IMR-90 (cell line): ENCODE data around the gene CKB. TPM values are rescaled to one million over a fixed set of nuclear protein-coding genes. Genes with fewer than 3 reads are reported as not detected.

ENCODE experiments used
- ATAC-seq: fragments of 200-7000 bp; cut with Tn5 transposase; 2 replicates; pipeline ENCODE4 v1.9.1; 2020; ENCODE audit warnings: low read depth, mild to moderate bottlenecking, moderate library complexity
- BruUV-seq: library from RNA; stranded (reverse); fragments of 400-500 nt; replicated peaks from 2 replicates; lab custom pipeline; 2021; lab: Mats Ljungman, UMichigan
- CTCF ChIA-PET: fragments of 300-600 bp; formaldehyde crosslinking; extraction: SDS; loops from one replicate; lab custom pipeline; 2021; ENCODE audit warnings: antibody characterized with exemption; lab: Yijun Ruan, JAX
- POLR2A ChIA-PET: fragments of 300-600 bp; sonication (Branson Sonifier 250); formaldehyde crosslinking; loops from one replicate; lab custom pipeline; 2022; ENCODE audit warnings: antibody characterized with exemption; ENCODE audit not compliant: unreplicated experiment; lab: Charles Lee
- DNase-seq: peaks from one replicate; pipeline ENCODE4 v3.0.0; 2013
- H2AFZ ChIP-seq: replicated peaks from 2 replicates; pipeline ENCODE3; 2013; ENCODE audit warnings: low read length, mild to moderate bottlenecking; ENCODE audit not compliant: poor library complexity
- H2AK5ac ChIP-seq: 2 replicates; pipeline ENCODE4 v1.6.1; 2013; ENCODE audit warnings: low read depth, low read length, inconsistent platforms
- H2AK9ac ChIP-seq: replicated peaks from 2 replicates; pipeline ENCODE3; 2013; ENCODE audit warnings: mild to moderate bottlenecking, low read depth, low read length, moderate library complexity; ENCODE audit not compliant: poor library complexity
- H2BK120ac ChIP-seq: 2 replicates; pipeline ENCODE4 v1.6.1; 2013; ENCODE audit warnings: low read depth, low read length, inconsistent platforms
- H2BK15ac ChIP-seq: 3 replicates; pipeline ENCODE4 v1.6.1; 2013; ENCODE audit warnings: low read depth, low read length, inconsistent platforms
- H2BK20ac ChIP-seq: 2 replicates; pipeline ENCODE4 v1.6.1; 2013; ENCODE audit warnings: low read depth, mild to moderate bottlenecking, inconsistent platforms, low read length, moderate library complexity
- H2BK5ac ChIP-seq: 2 replicates; pipeline ENCODE4 v1.6.1; 2013; ENCODE audit warnings: mild to moderate bottlenecking, low read depth, low read length, inconsistent platforms; ENCODE audit not compliant: poor library complexity, severe bottlenecking
- H3K14ac ChIP-seq: replicated peaks from 2 replicates; pipeline ENCODE4 v1.6.1; 2013; ENCODE audit warnings: low read depth, low read length, inconsistent platforms
- H3K18ac ChIP-seq: 2 replicates; pipeline ENCODE4 v1.6.1; 2013; ENCODE audit warnings: low read depth, low read length, control low read depth
- H3K23ac ChIP-seq: 2 replicates; pipeline ENCODE4 v1.6.1; 2013; ENCODE audit warnings: low read depth, low read length, inconsistent platforms
- H3K27ac ChIP-seq: 2 replicates; pipeline ENCODE4 v1.5.1; 2013; ENCODE audit warnings: mild to moderate bottlenecking, control low read depth, low read length; ENCODE audit not compliant: insufficient read depth
- H3K27me3 ChIP-seq: 2 replicates; pipeline ENCODE4 v1.6.1; 2013; ENCODE audit warnings: low read length; ENCODE audit not compliant: control insufficient read depth, insufficient read depth
- H3K36me3 ChIP-seq: 2 replicates; pipeline ENCODE4 v1.6.1; 2013; ENCODE audit warnings: low read length, mixed read lengths; ENCODE audit not compliant: control insufficient read depth, insufficient read depth
- H3K4ac ChIP-seq: 2 replicates; pipeline ENCODE4 v1.6.1; 2013; ENCODE audit warnings: low read depth, low read length, inconsistent platforms
- H3K4me1 ChIP-seq: 2 replicates; pipeline ENCODE4 v1.6.1; 2013; ENCODE audit warnings: low read length, mixed read lengths; ENCODE audit not compliant: control insufficient read depth, insufficient read depth
- H3K4me2 ChIP-seq: 2 replicates; pipeline ENCODE4 v1.6.1; 2013; ENCODE audit warnings: low read depth, mild to moderate bottlenecking, control low read depth, low read length, moderate library complexity
- H3K4me3 ChIP-seq: 2 replicates; pipeline ENCODE4 v1.5.1; 2013; ENCODE audit warnings: low read depth, mild to moderate bottlenecking, control low read depth, low read length, moderate library complexity; ENCODE audit not compliant: insufficient read depth
- H3K56ac ChIP-seq: 2 replicates; pipeline ENCODE4 v1.6.1; 2013; ENCODE audit warnings: low read length, inconsistent platforms; ENCODE audit not compliant: insufficient read depth; ENCODE audit errors: extremely low read depth
- H3K79me1 ChIP-seq, 2 experiments: 2 replicates each; pipeline ENCODE4 v1.6.1; 2013; ENCODE audit warnings: low read length in 2 of 2, inconsistent platforms in 1 of 2, low read depth in 1 of 2
- H3K9ac ChIP-seq: 2 replicates; pipeline ENCODE4 v1.6.1; 2013; ENCODE audit warnings: low read depth, low read length, control low read depth
- H3K9me1 ChIP-seq: 2 replicates; pipeline ENCODE4 v1.6.1; 2013; ENCODE audit warnings: low read length, inconsistent platforms; ENCODE audit not compliant: insufficient read depth
- H3K9me3 ChIP-seq: 2 replicates; pipeline ENCODE4 v1.6.1; 2013; ENCODE audit warnings: low read length; ENCODE audit not compliant: control insufficient read depth, insufficient read depth
- H4K20me1 ChIP-seq: 2 replicates; pipeline ENCODE4 v1.6.1; 2013; ENCODE audit warnings: low read length, inconsistent platforms; ENCODE audit not compliant: insufficient read depth
- H4K5ac ChIP-seq: 2 replicates; pipeline ENCODE4 v1.6.1; 2013; ENCODE audit warnings: mild to moderate bottlenecking, low read depth, low read length, control low read depth
- H4K8ac ChIP-seq, 2 experiments: 2 replicates each; pipeline ENCODE4 v1.6.1; 2013; ENCODE audit warnings: low read depth in 2 of 2, low read length in 2 of 2, control low read depth in 1 of 2, inconsistent platforms in 1 of 2
- H4K91ac ChIP-seq: 2 replicates; pipeline ENCODE4 v1.6.1; 2013; ENCODE audit warnings: low read depth, low read length, inconsistent platforms; ENCODE audit not compliant: insufficient read depth
- CEBPB ChIP-seq: IDR thresholded peaks from 2 replicates; pipeline ENCODE4 v1.6.1; 2012; ENCODE audit warnings: low read depth, low read length, improper control_type of control experiment
- CHD1 ChIP-seq: IDR thresholded peaks from 2 replicates; pipeline ENCODE4 v1.6.1; 2012; ENCODE audit warnings: low read depth, low read length, improper control_type of control experiment
- FOS ChIP-seq: fragments of 150-350 bp; IDR thresholded peaks from 2 replicates; pipeline ENCODE4 v1.6.1; 2016; ENCODE audit warnings: low read depth, low read length
- MAFK ChIP-seq: IDR thresholded peaks from 2 replicates; pipeline ENCODE4 v1.6.1; 2012; ENCODE audit warnings: low read depth, low read length, improper control_type of control experiment
- MAZ ChIP-seq: IDR thresholded peaks from 2 replicates; pipeline ENCODE4 v1.6.1; 2012; ENCODE audit warnings: low read depth, mild to moderate bottlenecking, low read length, improper control_type of control experiment, moderate library complexity, borderline replicate concordance
- MXI1 ChIP-seq: IDR thresholded peaks from 2 replicates; pipeline ENCODE4 v1.6.1; 2012; ENCODE audit warnings: low read depth, mild to moderate bottlenecking, low read length, moderate library complexity, borderline replicate concordance
- NFE2L2 ChIP-seq: fragments of 150-350 bp; IDR thresholded peaks from 2 replicates; pipeline ENCODE4 v1.6.1; 2016; ENCODE audit warnings: low read depth, mild to moderate bottlenecking, low read length
- POLR2A ChIP-seq: IDR thresholded peaks from 2 replicates; pipeline ENCODE4 v1.6.1; 2012; ENCODE audit warnings: mild to moderate bottlenecking, low read depth, low read length
- RAD21 ChIP-seq: IDR thresholded peaks from 2 replicates; pipeline ENCODE4 v1.6.1; 2012; ENCODE audit warnings: low read length, improper control_type of control experiment
- RFX5 ChIP-seq: IDR thresholded peaks from 2 replicates; pipeline ENCODE4 v1.8.0; 2012; ENCODE audit warnings: low read depth, mild to moderate bottlenecking, low read length, moderate library complexity
- SMC3 ChIP-seq: fragments of 150-350 bp; IDR thresholded peaks from 2 replicates; pipeline ENCODE4 v1.6.1; 2016; ENCODE audit warnings: low read depth, mild to moderate bottlenecking, antibody characterized with exemption, low read length, moderate library complexity
- WGBS, 2 experiments: methylation state at CpG; one replicate each; pipeline versions ENCODE4 v1.1.5 to v1.1.7; 2013; ENCODE audit warnings: missing lambda C conversion rate in 2 of 2; ENCODE audit not compliant: insufficient read length in 1 of 2; ENCODE audit errors: extremely low coverage in 2 of 2; 5-methylcytosine and 5-hydroxymethylcytosine counted together
- dilution Hi-C: fragments of 300-500 bp; cut with HindIII; formaldehyde crosslinking; loops from one replicate; pipeline ENCODE4 v1.14.3; 2018; ENCODE audit warnings: low sequenced_read_pairs; ENCODE audit not compliant: unreplicated experiment
- in situ Hi-C: fragments of 300-500 bp; cut with MboI; formaldehyde crosslinking; loops from 3 replicates; pipeline ENCODE4 v1.14.3; 2019; ENCODE audit warnings: low sequenced_read_pairs, inconsistent platforms, mixed read lengths
- intact Hi-C: fragments of 100-400 bp; cut with micrococcal nuclease; formaldehyde crosslinking; loops from 2 replicates; pipeline ENCODE4 v1.10.0; 2022
- polyA plus RNA-seq, 3 experiments: library from polyadenylated mRNA; depleted of rRNA; stranded (reverse); fragments of >200 nt; gene quantifications; 2 replicates each; pipeline ENCODE4 v1.2.3, GENCODE V29; 2012; ENCODE audit warnings: low replicate concordance in 1 of 3
- total RNA-seq: library from RNA; depleted of rRNA; stranded (reverse); fragments of >200 nt; gene quantifications from 2 replicates; pipeline ENCODE4 v1.2.3, GENCODE V29; 2012
- TF ChIP-seq, protein P1 (sequence below): fragments of 150-350 bp; IDR thresholded peaks from 2 replicates; pipeline ENCODE4 v1.6.1; 2017; ENCODE audit warnings: mild to moderate bottlenecking, antibody characterized with exemption, low read length, low read depth
- TF ChIP-seq, protein P2 (sequence below): fragments of 150-350 bp; IDR thresholded peaks from 2 replicates; pipeline ENCODE4 v1.6.1; 2016; ENCODE audit warnings: low read depth, mild to moderate bottlenecking, low read length, moderate library complexity, borderline replicate concordance
- TF ChIP-seq, protein P3 (sequence below): conservative IDR thresholded peaks from 2 replicates; pipeline ENCODE4 v1.5.1; 2012; ENCODE audit warnings: mild to moderate bottlenecking, low read depth, low read length, improper control_type of control experiment

CKB gene
- total and polyA plus RNA-seq, 2 of the 4 experiments (the other 2 are of a cell fraction) = 17.7 to 82.6 TPM

DNA sequence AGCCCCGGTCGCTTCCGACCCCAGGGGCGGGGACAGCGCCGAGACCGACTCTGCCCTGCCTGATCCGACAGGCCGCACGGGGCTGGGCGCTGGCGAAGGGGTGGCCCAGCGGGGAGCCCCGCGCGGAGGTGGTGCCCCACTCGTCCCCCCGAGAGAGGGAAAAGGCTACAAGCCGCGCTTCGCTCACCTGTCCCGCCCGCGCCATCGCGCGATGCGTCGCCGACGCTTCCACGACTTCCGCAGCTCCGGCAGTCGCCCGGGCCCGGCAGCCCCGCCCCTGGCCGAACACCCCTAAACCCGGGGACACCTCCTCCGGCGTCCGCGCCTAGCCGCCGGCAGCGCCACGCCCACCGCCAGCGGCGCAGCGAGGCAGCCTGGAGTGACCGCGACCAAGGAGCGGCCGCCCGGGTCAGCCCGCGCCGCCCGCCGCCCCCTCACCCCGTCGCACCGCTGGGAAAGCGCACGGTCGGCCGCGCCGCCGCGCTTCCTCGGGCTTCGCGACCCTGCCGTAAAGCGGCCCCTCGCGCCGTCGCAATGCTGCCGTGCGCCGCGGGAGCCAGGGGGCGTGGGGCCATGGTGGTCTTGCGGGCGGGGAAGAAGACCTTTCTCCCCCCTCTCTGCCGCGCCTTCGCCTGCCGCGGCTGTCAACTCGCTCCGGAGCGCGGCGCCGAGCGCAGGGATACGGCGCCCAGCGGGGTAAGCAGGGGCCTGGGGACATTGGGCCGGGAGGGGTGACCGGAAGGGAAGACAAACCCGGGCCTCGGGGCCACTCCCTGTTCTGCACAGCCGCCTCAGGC, 40.0 kb upstream of the CKB start, which contains the start of the genes BAG5 and COA8:
TSS of gene BAG5 (minus strand) at position 229 of the 797 bp plus-strand sequence. CDS start 1,493 bp downstream, outside the sequence.
TSS of gene COA8 (plus strand) at position 532 of the 797 bp plus-strand sequence. CDS start at position 574, 42 bp downstream.
- in situ Hi-C loops (no loop called here), dilution Hi-C loops (no loop called here), intact Hi-C loops (loop anchor here (2.0 kb wide), 1 partner anchor 32 kb away; no protein-coding TSS in a partner anchor)
- peak within 1 kb of the TSS; percentile 66 for H3K56ac ChIP-seq
- no peaks in the 10 kb centered on the region for H3K27me3 ChIP-seq
- H3K4ac ChIP-seq = peak within 1 kb of the TSS; percentile 80
- H2AK9ac ChIP-seq = peak within 1 kb of the TSS; percentile 80
- H3K36me3 ChIP-seq = peaks cover 12% of the 10 kb centered on the region
- WGBS, 2 experiments = 1% methylated on average over 38 of the region's 109 CpGs; no CpG with 5 or more reads in 1 of the 2 experiments
- H2AFZ ChIP-seq = peak within 1 kb of the TSS; percentile 95
- H4K5ac ChIP-seq = peak within 1 kb of the TSS; percentile 72; the same call in 1 of the 2 replicates
- ChIA-PET CTCF (no interaction called here), POLR2A (no interaction called here)
- H3K23ac ChIP-seq = peak within 1 kb of the TSS; percentile 56
- peaks cover 55% of the 10 kb centered on the region for H4K20me1 ChIP-seq
- H2BK5ac ChIP-seq = peak within 1 kb of the TSS; percentile 89
- no peak within 1 kb of the TSS for H2BK20ac ChIP-seq
- peak; percentile 75 for DNase-seq
- H3K9me3 ChIP-seq = no peaks in the 10 kb centered on the region
- H3K14ac ChIP-seq = peak within 1 kb of the TSS; percentile 69
- H3K9ac ChIP-seq = peak within 1 kb of the TSS; percentile 85
- H3K79me1 ChIP-seq = peaks cover 19 to 65% of the 10 kb centered on the region in 2 experiments; a peak in 2 of 4 replicates
- peaks cover 3% of the 10 kb centered on the region; the same call in 1 of the 2 replicates for H3K9me1 ChIP-seq
- H4K8ac ChIP-seq = peak within 1 kb of the TSS; percentile 62 to 76
- H3K18ac ChIP-seq = no peak within 1 kb of the TSS
- peak within 1 kb of the TSS; percentile 98 for H3K4me2 ChIP-seq
- H3K4me3 ChIP-seq = peak within 1 kb of the TSS; percentile 85
- ATAC-seq = peak; percentile 85
- H2BK15ac ChIP-seq = no peak within 1 kb of the TSS
- BruUV-seq = no TSS peak
- peaks cover 15% of the 10 kb centered on the region for H3K4me1 ChIP-seq
- 0 out of 2 replicates have a peak within 1 kb of the TSS, but pooled peaks have one; percentile 48 for H2BK120ac ChIP-seq
- peak within 1 kb of the TSS; percentile 89 for H2AK5ac ChIP-seq
- H3K27ac ChIP-seq = peak within 1 kb of the TSS; percentile 87
- H4K91ac ChIP-seq = peak within 1 kb of the TSS; percentile 63; the same call in 1 of the 2 replicates
- peak; percentile 37; the same call in 1 of the 2 replicates for TF ChIP-seq MAZ
- TF ChIP-seq NFE2L2 = no peak
- TF ChIP-seq MXI1 = peak; percentile 87
- TF ChIP-seq CHD1 = 0 out of 2 replicates have a peak, but pooled peaks have one; percentile 62
- TF ChIP-seq, protein P1, sequence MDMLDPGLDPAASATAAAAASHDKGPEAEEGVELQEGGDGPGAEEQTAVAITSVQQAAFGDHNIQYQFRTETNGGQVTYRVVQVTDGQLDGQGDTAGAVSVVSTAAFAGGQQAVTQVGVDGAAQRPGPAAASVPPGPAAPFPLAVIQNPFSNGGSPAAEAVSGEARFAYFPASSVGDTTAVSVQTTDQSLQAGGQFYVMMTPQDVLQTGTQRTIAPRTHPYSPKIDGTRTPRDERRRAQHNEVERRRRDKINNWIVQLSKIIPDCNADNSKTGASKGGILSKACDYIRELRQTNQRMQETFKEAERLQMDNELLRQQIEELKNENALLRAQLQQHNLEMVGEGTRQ = no peak
- no peak for TF ChIP-seq RAD21
- TF ChIP-seq MAFK = no peak
- peak; percentile 69 for TF ChIP-seq POLR2A
- TF ChIP-seq RFX5 = no peak
- TF ChIP-seq, protein P2, sequence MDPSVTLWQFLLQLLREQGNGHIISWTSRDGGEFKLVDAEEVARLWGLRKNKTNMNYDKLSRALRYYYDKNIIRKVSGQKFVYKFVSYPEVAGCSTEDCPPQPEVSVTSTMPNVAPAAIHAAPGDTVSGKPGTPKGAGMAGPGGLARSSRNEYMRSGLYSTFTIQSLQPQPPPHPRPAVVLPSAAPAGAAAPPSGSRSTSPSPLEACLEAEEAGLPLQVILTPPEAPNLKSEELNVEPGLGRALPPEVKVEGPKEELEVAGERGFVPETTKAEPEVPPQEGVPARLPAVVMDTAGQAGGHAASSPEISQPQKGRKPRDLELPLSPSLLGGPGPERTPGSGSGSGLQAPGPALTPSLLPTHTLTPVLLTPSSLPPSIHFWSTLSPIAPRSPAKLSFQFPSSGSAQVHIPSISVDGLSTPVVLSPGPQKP = no peak
- no peak for TF ChIP-seq FOS
- TF ChIP-seq SMC3 = no peak
- TF ChIP-seq, protein P3, sequence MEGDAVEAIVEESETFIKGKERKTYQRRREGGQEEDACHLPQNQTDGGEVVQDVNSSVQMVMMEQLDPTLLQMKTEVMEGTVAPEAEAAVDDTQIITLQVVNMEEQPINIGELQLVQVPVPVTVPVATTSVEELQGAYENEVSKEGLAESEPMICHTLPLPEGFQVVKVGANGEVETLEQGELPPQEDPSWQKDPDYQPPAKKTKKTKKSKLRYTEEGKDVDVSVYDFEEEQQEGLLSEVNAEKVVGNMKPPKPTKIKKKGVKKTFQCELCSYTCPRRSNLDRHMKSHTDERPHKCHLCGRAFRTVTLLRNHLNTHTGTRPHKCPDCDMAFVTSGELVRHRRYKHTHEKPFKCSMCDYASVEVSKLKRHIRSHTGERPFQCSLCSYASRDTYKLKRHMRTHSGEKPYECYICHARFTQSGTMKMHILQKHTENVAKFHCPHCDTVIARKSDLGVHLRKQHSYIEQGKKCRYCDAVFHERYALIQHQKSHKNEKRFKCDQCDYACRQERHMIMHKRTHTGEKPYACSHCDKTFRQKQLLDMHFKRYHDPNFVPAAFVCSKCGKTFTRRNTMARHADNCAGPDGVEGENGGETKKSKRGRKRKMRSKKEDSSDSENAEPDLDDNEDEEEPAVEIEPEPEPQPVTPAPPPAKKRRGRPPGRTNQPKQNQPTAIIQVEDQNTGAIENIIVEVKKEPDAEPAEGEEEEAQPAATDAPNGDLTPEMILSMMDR = no peak
- no peak for TF ChIP-seq CEBPB
